Measurements from ENCODE around the gene UVRAG. TPM values are rescaled to one million over a fixed set of nuclear protein-coding genes. Genes with fewer than 3 reads are reported as not detected.
"Not testable (repeated sequence)": the region's sequence is repeated elsewhere in the genome, so short reads cannot be mapped to it uniquely, and the experiment has no call there.

The UVRAG gene
- total and polyA plus RNA-seq, 2 of the 13 experiments (the other 11 are each of a cell fraction or from before 2014, with no cell fraction given) = 9.7 to 17.3 TPM

DNA sequence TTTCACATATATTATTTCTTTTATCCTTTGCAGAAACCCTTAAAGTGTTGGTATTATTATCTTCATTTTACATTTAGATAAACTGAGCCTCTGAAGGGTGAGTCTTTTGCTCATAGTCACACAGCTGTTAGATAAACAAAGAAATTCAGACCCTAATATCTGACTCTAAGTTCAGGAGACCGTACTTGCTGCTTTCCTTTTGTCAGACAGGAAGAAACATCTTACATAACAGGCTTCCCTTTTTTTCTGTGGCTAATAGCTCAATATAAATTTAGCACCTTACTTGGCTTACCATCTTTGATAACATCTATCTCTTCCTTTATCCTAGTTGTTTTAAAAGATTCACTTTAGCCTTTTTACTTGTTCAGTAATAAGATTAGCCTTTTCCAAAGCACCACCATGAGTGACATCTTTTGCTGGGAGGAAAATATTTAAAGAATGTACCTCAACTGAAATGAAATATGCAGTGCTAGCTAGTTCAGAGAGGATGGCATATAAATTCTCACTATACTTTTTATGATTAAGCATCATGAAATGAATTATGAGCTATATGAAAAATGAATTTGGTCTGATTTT lies 262.7 kb downstream of the UVRAG start (continued):
- TF ChIP-seq XBP1 (CRISPR knock-in tag; IDR thresholded peaks at IDR 0.05) (no peak), FOSL1 (CRISPR knock-in tag; IDR thresholded peaks at IDR 0.05; ENCODE audit: borderline replicate concordance) (no peak)

DNA sequence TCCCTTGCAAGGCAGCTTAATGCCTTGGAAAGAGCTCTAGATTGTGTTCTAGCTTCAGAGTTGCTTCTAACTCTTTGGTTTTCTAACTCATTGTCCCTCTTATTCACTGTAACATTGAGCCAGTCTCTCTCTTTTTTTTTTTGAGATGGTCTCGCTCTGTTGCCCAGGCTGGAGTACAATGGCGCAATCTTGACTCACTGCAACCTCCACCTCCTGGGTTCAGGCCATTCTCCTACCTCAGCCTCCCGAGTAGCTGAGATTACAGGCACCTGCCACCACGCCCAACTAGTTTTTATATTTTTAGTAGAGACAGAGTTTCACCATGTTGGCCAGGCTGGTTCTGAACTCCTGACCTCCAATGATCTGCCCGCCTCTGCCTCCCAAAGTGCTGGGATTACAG lies 266.1 kb downstream of the UVRAG start:
- H3K4me2 ChIP-seq (ENCODE audit: low read depth, low read length); H3K4me3 ChIP-seq (replicated peaks in 1 of 3; ENCODE audit: insufficient read depth in 1 of 3, low read depth in 2 of 3, low read length in 3 of 3); H2AFZ ChIP-seq (ENCODE audit: low read length); H3K79me2 ChIP-seq (ENCODE audit: insufficient read depth, low read length); BruUV-seq (replicated peaks); H3K36me3 ChIP-seq (replicated peaks in 1 of 2; ENCODE audit: control insufficient read depth in 1 of 2, insufficient read depth in 2 of 2, low read length in 2 of 2); H3K27me3 ChIP-seq (ENCODE audit: control insufficient read depth in 1 of 2, insufficient read depth in 2 of 2, low read length in 2 of 2); intact Hi-C loops (cut with micrococcal nuclease; ENCODE audit: unreplicated experiment); FAIRE-seq; H3K27ac ChIP-seq (ENCODE audit: extremely low read length, insufficient read depth, low read length); DNase-seq (ENCODE audit: low spot score); CTCF ChIA-PET (ENCODE audit: low intra/inter-chr PET ratio, low total read pairs); H3K9me3 ChIP-seq (ENCODE audit: low read length); H3K9ac ChIP-seq (ENCODE audit: insufficient read depth, low read depth, low read length); H3K4me1 ChIP-seq (ENCODE audit: insufficient read depth, low read length); ATAC-seq; in situ Hi-C loops (cut with HindIII; ENCODE audit: extremely low pct_ligation_motif_present, low pct_unique_long_range_greater_than_20kb); H4K20me1 ChIP-seq (ENCODE audit: insufficient read depth, low read length): not testable (repeated sequence)
- 98% methylated on average over 5 of the region's 5 CpGs for WGBS (ENCODE audit: low lambda C conversion rate)
- POLR2A ChIA-PET = interaction anchor here (0.7 kb wide), 1 partner anchor 331 kb away, joined by 3 read pairs; no protein-coding TSS in a partner anchor

DNA sequence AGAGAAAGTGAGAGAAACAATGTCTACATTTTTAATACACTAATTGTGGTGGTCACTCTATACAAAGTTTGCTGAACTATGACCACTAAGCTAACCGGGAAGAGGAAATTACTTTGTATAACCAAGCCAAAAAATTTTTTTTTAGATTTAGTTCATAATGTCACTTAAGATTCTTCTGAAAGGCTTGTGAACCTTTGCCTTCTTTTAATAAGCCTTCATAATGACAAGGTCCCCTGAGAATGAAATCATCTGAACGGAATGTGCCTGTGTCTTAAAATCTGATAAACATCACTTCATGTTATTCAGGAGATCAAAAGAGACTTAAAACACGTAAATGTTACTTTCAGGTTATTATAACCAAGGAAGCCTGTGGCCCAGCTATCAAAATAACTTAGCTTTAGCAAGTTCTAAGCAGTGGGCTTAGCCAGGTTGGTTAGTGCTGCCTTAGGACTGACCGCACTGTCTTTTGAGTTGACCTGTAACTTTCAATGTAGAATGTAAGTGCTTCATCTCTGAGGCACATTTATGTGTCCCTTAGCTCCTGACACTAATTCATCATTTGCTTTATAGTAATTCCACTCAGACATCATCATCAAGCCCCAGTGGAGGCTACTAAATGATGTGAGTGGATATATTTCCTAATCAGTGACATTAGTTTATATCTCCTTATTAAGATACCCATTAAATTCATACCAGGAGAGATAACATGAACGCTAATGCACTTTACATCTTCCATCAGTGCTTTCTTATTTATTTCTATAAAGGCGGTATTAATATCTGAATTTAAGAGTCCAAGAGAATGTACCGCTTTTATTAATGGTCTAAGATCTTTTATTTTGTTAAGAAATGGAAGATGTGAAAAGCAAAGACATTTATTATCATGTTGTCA lies 268.8 kb downstream of the UVRAG start:
- Histone ChIP-seq H3K4me1 (ENCODE audit: insufficient read depth, low read length) (no peaks in the 10 kb centered on the region), H2AFZ (ENCODE audit: low read length) (no peak overlapping the region), H3K4me2 (ENCODE audit: low read depth, low read length) (no peak overlapping the region), H3K9me3 (ENCODE audit: low read length) (no peaks in the 10 kb centered on the region), H3K79me2 (ENCODE audit: insufficient read depth, low read length) (no peaks in the 10 kb centered on the region), H3K27me3 (ENCODE audit: control insufficient read depth in 1 of 2, insufficient read depth in 2 of 2, low read length in 2 of 2) (no peaks in the 10 kb centered on the region), H4K20me1 (ENCODE audit: insufficient read depth, low read length) (no peaks in the 10 kb centered on the region), H3K27ac (ENCODE audit: extremely low read length, insufficient read depth, low read length) (no peak overlapping the region), H3K36me3 (replicated peaks in 1 of 2; ENCODE audit: control insufficient read depth in 1 of 2, insufficient read depth in 2 of 2, low read length in 2 of 2) (peaks cover 2 to 6% of the 10 kb centered on the region in 2 experiments; a peak in 1 of 5 replicates), H3K9ac (ENCODE audit: insufficient read depth, low read depth, low read length) (no peak overlapping the region), H3K4me3 (replicated peaks in 1 of 3; ENCODE audit: insufficient read depth in 1 of 3, low read depth in 2 of 3, low read length in 3 of 3) (no peak overlapping the region)
- no peak for FAIRE-seq
- ATAC-seq = no peak
- no TSS peak for BruUV-seq (replicated peaks)
- POLR2A ChIA-PET = no interaction called here
- TF ChIP-seq MBNL3 (CRISPR knock-in tag; conservative IDR thresholded peaks at IDR 0.05) (no peak), ZFY (CRISPR knock-in tag; IDR thresholded peaks at IDR 0.05) (no peak), NBN (conservative IDR thresholded peaks at IDR 0.05) (no peak)
- TF ChIP-seq, protein P1, sequence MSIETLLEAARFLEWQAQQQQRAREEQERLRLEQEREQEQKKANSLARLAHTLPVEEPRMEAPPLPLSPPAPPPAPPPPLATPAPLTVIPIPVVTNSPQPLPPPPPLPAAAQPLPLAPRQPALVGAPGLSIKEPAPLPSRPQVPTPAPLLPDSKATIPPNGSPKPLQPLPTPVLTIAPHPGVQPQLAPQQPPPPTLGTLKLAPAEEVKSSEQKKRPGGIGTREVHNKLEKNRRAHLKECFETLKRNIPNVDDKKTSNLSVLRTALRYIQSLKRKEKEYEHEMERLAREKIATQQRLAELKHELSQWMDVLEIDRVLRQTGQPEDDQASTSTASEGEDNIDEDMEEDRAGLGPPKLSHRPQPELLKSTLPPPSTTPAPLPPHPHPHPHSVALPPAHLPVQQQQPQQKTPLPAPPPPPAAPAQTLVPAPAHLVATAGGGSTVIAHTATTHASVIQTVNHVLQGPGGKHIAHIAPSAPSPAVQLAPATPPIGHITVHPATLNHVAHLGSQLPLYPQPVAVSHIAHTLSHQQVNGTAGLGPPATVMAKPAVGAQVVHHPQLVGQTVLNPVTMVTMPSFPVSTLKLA (IDR thresholded peaks at IDR 0.05) = no peak
- CTCF ChIA-PET (ENCODE audit: low intra/inter-chr PET ratio, low total read pairs) = no interaction called here
- intact Hi-C loops (cut with micrococcal nuclease; ENCODE audit: unreplicated experiment) (no loop called here), in situ Hi-C loops (cut with HindIII; ENCODE audit: extremely low pct_ligation_motif_present, low pct_unique_long_range_greater_than_20kb) (no loop called here)
- no peak for DNase-seq (ENCODE audit: low spot score)
- 94% methylated on average over 7 of the region's 7 CpGs for WGBS (ENCODE audit: low lambda C conversion rate)

Data from HepG2 (cell line).